Body of pancreas (tissue), 4 donors: Measurements from ENCODE around the gene PPRC1.

ENCODE experiments used
- CTCF ChIP-seq, 7 experiments: fragments of 450-650 bp in 4 of 7; fragments of 200-600 bp in 3 of 7; sonication (generic) in 3 of 7; IDR thresholded peaks; one replicate each; pipeline ENCODE4 v1.5.1; 2016 to 2019; ENCODE audit warnings: antibody characterized with exemption in 7 of 7
- POLR2A ChIP-seq, 3 donors: fragments of 450-650 bp; IDR thresholded peaks; one replicate each; pipeline ENCODE4 v1.6.1; 2016; ENCODE audit warnings: antibody characterized with exemption in 3 of 3, mild to moderate bottlenecking in 2 of 3

GRCh38 chr10:102146971-102147428 is 14.2 kb downstream of the PPRC1 start:
- TF ChIP-seq POLR2A (IDR thresholded peaks at IDR 0.05) = no peak
- no peak for TF ChIP-seq CTCF (IDR thresholded peaks at IDR 0.05)
